CD4-positive, CD25-positive, alpha-beta regulatory T cell (primary cell): ENCODE measurements around the gene DUSP2. TPM values are rescaled to one million over a fixed set of nuclear protein-coding genes. Genes with fewer than 3 reads are reported as not detected.

Experiments
- ATAC-seq, 2 donors: fragments of 150-1000 bp; cut with Tn5 transposase; one replicate each; pipeline ENCODE4 v1.10.0; 2021; ENCODE audit warnings: low read depth in 2 of 2, moderate number of reproducible peaks in 2 of 2, moderate library complexity in 1 of 2
- DNase-seq, 3 donors: peaks; one replicate each; pipeline versions ENCODE4 v3.0.0 to v3.0.0-alpha.2; 2012 to 2022; ENCODE audit warnings: mixed read lengths in 1 of 3
- H3K27ac ChIP-seq: one replicate; pipeline ENCODE4 v1.7.0; 2013; ENCODE audit warnings: mild to moderate bottlenecking, low read length; ENCODE audit not compliant: insufficient read depth, poor library complexity, severe bottlenecking
- H3K27me3 ChIP-seq: one replicate; pipeline ENCODE4 v1.7.0; 2013; ENCODE audit warnings: low read length; ENCODE audit not compliant: control insufficient read depth, insufficient read depth
- H3K36me3 ChIP-seq: one replicate; pipeline ENCODE4 v1.7.0; 2013; ENCODE audit warnings: mild to moderate bottlenecking, low read length, moderate library complexity; ENCODE audit not compliant: control insufficient read depth, insufficient read depth
- H3K4me1 ChIP-seq: 2 replicates; pipeline ENCODE4 v1.7.0; 2013; ENCODE audit warnings: mild to moderate bottlenecking, low read length; ENCODE audit not compliant: insufficient read depth, control insufficient read depth, poor library complexity, severe bottlenecking
- H3K4me3 ChIP-seq: one replicate; pipeline ENCODE4 v1.7.0; 2013; ENCODE audit warnings: low read depth, mild to moderate bottlenecking, low read length, moderate library complexity
- H3K9me3 ChIP-seq, 2 experiments: 1 replicate in 1 of 2; 2 replicates in 1 of 2; pipeline ENCODE4 v1.7.0; 2013; ENCODE audit warnings: low read length in 2 of 2, mild to moderate bottlenecking in 1 of 2, moderate library complexity in 1 of 2; ENCODE audit not compliant: control insufficient read depth in 2 of 2
- H3K27ac Mint-ChIP-seq, 3 donors: one replicate each; pipeline ENCODE4 v1.8.0; 2020 to 2022; ENCODE audit warnings: mild to moderate bottlenecking in 3 of 3, mixed read lengths in 3 of 3, moderate library complexity in 2 of 3
- H3K27me3 Mint-ChIP-seq: one replicate; pipeline ENCODE4 v1.8.0; 2022; ENCODE audit warnings: mild to moderate bottlenecking, mixed read lengths
- H3K36me3 Mint-ChIP-seq: one replicate; pipeline ENCODE4 v1.8.0; 2020; ENCODE audit warnings: mixed read lengths
- H3K4me1 Mint-ChIP-seq, 4 donors: one replicate each; pipeline ENCODE4 v1.8.0; 2020 to 2022; ENCODE audit warnings: mixed read lengths in 4 of 4, mild to moderate bottlenecking in 1 of 4
- H3K4me3 Mint-ChIP-seq, 4 donors: one replicate each; pipeline ENCODE4 v1.8.0; 2020 to 2022; ENCODE audit warnings: mild to moderate bottlenecking in 4 of 4, mixed read lengths in 4 of 4, moderate library complexity in 3 of 4
- H3K9me3 Mint-ChIP-seq, 7 donors: one replicate each; pipeline ENCODE4 v1.8.0; 2020 to 2022; ENCODE audit warnings: mixed read lengths in 7 of 7, mild to moderate bottlenecking in 3 of 7, moderate library complexity in 2 of 7
- polyA plus RNA-seq, 4 donors: library from polyadenylated mRNA; unstranded; fragments of 300-500 nt; fragmentation: Illumina TruSeq; gene quantifications; one replicate each; pipeline ENCODE4 v1.2.3, GENCODE V29; 2021
- total RNA-seq: library from RNA; stranded (reverse); gene quantifications from one replicate; pipeline ENCODE4 v1.2.3, GENCODE V29; 2022

The DUSP2 gene, protein sequence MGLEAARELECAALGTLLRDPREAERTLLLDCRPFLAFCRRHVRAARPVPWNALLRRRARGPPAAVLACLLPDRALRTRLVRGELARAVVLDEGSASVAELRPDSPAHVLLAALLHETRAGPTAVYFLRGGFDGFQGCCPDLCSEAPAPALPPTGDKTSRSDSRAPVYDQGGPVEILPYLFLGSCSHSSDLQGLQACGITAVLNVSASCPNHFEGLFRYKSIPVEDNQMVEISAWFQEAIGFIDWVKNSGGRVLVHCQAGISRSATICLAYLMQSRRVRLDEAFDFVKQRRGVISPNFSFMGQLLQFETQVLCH
- total RNA-seq (566 TPM), polyA plus RNA-seq (10 to 100 TPM; 30.8 to 95.4 (median 44.5) TPM)

DNA sequence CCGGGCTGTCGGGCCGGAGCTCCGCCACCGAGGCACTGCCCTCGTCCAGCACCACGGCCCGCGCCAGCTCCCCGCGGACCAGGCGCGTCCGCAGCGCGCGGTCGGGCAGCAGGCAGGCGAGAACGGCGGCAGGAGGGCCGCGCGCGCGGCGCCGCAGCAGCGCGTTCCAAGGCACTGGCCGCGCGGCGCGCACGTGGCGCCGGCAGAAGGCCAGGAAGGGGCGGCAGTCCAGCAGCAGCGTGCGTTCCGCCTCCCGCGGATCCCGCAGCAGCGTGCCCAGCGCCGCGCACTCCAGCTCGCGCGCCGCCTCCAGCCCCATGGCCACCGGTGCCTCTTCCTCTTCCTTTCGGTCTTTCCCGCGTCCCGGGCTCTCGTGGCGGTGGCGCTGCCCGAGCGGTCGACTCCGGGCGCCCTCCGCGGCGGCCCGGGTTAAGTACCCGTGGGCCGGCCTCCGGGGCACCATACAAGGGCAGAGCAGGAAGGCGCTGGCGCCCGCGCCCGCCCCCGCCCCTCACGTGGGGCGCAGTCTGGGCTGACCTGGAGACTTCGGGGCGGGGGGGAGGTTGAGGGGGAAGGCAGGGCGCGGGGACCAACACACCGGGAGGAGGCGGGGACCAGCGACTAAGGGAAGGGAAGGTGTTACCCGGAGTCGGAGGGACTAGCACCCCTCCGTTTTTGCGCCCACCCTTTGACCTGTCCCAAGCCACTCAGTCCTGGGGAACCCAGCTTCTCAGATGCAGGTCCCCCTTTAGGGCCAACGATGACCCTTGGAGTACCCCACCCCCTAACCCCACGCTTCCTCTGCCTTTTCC is at the start of gene DUSP2:
TSS of gene DUSP2 (minus strand) at position 405 of the 812 bp plus-strand sequence. CDS start at position 319, 86 bp downstream.
- Mint-ChIP-seq H3K27ac (peak within 1 kb of the TSS; percentile 98 to 100 (median 100)), H3K36me3 (peaks cover 5% of the 10 kb centered on the region), H3K4me3 (peak within 1 kb of the TSS; percentile 94 to 98 (median 96)), H3K4me1 (peaks cover 17 to 78% (median 33%) of the 10 kb centered on the region in 4 donors), H3K9me3 (peaks cover 0 to 2% (median 0%) of the 10 kb centered on the region in 7 donors), H3K27me3 (peaks cover 12% of the 10 kb centered on the region)
- Histone ChIP-seq H3K27me3 (no peaks in the 10 kb centered on the region), H3K36me3 (peaks cover 7% of the 10 kb centered on the region), H3K27ac (peak within 1 kb of the TSS; percentile 100), H3K4me3 (peak within 1 kb of the TSS; percentile 82), H3K9me3 (no peaks in the 10 kb centered on the region), H3K4me1 (peaks cover 65% of the 10 kb centered on the region)
- DNase-seq (peak; percentile 85 to 96 (median 88)), ATAC-seq (peak; percentile 50 to 55)

DNA sequence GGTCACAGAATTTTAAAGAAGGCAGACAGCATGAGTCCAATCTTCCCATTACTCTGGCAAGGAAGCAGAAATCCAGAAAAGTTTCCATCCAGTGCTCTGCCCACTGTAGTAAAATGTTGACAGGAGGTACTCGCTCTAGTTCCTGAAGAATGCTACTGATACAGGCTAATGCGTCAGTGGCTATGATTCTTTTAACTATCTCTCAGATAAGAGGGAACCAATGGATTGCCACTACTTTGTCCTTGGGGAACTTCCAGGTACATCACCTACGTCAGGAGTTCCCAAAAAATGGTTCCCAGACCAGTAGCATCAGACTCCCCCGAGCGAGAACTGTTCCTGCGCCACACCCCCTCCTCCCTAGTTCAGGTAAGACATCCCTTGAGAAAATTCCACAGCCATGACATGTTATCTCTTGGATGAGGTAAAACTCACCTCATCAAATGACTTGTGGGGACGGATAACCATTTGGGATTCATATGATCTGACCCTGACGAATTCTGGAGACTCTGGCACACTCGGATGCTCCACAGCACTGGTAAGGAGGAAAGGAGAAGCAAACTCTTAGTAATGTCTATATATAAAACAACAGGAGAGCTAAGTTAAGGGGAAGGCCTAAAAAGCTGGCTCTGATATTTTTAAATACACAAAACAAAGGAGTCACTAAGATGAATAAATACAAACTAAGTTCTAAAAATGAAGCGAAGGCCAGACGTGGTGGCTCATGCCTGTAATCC is 46.9 kb upstream of the DUSP2 start:
- Histone ChIP-seq H3K27me3 (no peaks in the 10 kb centered on the region), H3K9me3 (no peaks in the 10 kb centered on the region), H3K36me3 (peaks cover 71% of the 10 kb centered on the region), H3K4me3 (no peak overlapping the region), H3K27ac (no peak overlapping the region), H3K4me1 (no peaks in the 10 kb centered on the region)
- Mint-ChIP-seq H3K27ac (peak overlapping the region in 2 of 3 donors; percentile 81 to 82), H3K36me3 (peaks cover 44% of the 10 kb centered on the region), H3K27me3 (no peaks in the 10 kb centered on the region), H3K9me3 (no peaks in the 10 kb centered on the region), H3K4me1 (peaks cover 10 to 25% (median 14%) of the 10 kb centered on the region in 4 donors), H3K4me3 (no peak overlapping the region)
- no peak for ATAC-seq
- no peak for DNase-seq

DNA sequence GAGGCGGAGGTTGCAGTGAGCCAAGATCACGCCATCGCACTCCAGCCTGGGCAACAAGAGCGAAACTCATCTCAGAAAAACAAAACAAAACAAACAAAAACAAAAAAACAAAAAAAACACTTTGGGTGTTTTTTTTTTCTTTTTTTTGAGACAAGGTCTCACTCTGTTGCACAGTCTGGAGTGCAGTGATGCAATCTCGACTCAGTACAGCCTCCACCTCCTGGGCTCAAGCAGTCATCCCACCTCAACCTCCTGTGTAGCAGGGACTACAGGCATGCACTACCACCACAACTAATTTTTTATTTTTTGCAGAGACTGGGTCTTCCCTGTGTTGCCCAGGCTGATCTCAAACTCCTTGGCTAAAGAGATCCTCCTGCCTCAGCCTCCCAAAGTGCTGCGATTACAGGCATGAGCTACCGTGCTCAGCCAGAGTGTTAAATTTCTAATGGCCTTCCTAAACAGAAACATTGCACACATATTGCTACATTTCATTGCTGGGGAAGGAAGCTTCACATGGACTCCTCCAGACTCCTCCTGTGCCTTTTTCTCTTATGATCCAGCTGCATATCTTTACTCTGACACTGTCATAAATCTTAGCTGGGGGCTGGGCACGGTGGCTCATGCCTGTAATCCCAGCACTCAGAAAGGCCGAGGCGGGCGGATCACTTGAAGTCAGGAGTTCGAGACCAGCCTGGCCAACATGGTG is 43.7 kb upstream of the DUSP2 start:
- H3K27me3 ChIP-seq: no peaks in the 10 kb centered on the region
- Mint-ChIP-seq H3K4me3 (no peak overlapping the region), H3K27me3 (no peaks in the 10 kb centered on the region), H3K9me3 (no peaks in the 10 kb centered on the region), H3K36me3 (peaks cover 43% of the 10 kb centered on the region), H3K27ac (peak overlapping the region in 2 of 3 donors; percentile 32 to 52), H3K4me1 (peaks cover 0 to 10% (median 5%) of the 10 kb centered on the region in 4 donors)
- H3K36me3 ChIP-seq: peaks cover 86% of the 10 kb centered on the region
- ATAC-seq: no peak
- no peak for DNase-seq
- no peak overlapping the region for H3K4me3 ChIP-seq
- H3K9me3 ChIP-seq: no peaks in the 10 kb centered on the region
- H3K27ac ChIP-seq: no peak overlapping the region
- no peaks in the 10 kb centered on the region for H3K4me1 ChIP-seq

DNA sequence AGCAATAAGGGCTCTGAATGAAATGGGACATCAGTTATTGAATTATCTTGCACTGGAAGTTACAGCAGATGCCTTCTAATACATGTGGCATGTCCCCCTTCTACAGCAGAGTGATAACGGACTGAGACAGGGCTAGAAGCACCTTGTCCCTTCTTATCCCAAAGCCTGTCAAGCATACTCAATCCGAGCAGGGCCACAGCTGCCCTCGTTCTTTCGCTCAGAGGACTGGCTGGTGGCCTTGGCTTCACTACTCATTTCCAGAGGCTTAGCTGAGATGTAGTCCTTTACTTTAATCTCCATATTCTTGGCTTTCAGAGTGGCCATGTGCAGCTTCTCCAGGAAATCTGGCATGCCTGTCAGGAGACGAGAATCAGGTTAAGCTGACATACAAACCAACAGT is 41.3 kb upstream of the DUSP2 start:
- Mint-ChIP-seq H3K4me1 (no peaks in the 10 kb centered on the region), H3K27ac (peak overlapping the region in 1 of 3 donors; percentile 25), H3K36me3 (peaks cover 28% of the 10 kb centered on the region), H3K27me3 (no peaks in the 10 kb centered on the region), H3K9me3 (no peaks in the 10 kb centered on the region), H3K4me3 (no peak overlapping the region)
- ATAC-seq (no peak), DNase-seq (no peak)
- peaks cover 63% of the 10 kb centered on the region for H3K36me3 ChIP-seq
- no peaks in the 10 kb centered on the region for H3K4me1 ChIP-seq
- H3K4me3 ChIP-seq: no peak overlapping the region
- H3K27ac ChIP-seq: no peak overlapping the region
- H3K9me3 ChIP-seq: no peaks in the 10 kb centered on the region
- H3K27me3 ChIP-seq: no peaks in the 10 kb centered on the region

DNA sequence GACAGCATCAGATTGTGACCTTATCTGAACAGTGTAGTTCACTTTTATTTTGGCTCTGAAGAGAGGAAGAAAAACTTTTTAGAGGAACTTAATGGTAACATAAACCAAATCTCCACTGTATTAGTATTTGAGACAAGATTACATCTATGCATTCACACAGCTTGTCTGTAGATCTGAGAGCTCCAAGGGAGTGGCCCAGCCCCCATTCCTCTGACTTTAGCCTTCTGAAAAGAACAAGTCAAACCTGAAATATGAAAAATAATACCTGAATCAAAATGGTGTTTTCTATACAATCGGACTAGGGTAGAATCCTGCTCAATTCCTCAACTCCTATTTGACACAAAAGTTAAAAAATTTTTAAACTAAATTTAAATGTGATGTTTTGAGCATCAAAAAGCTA is 40.3 kb upstream of the DUSP2 start:
- no peak for DNase-seq
- no peaks in the 10 kb centered on the region for H3K9me3 ChIP-seq
- no peaks in the 10 kb centered on the region for H3K27me3 ChIP-seq
- H3K36me3 ChIP-seq: peaks cover 53% of the 10 kb centered on the region
- no peak overlapping the region for H3K27ac Mint-ChIP-seq
- H3K9me3 Mint-ChIP-seq: no peaks in the 10 kb centered on the region
- no peak overlapping the region for H3K27ac ChIP-seq
- peaks cover 0 to 2% (median under 1%) of the 10 kb centered on the region in 4 donors for H3K4me1 Mint-ChIP-seq
- no peak overlapping the region for H3K4me3 Mint-ChIP-seq
- no peak for ATAC-seq
- H3K36me3 Mint-ChIP-seq: peaks cover 23% of the 10 kb centered on the region
- no peaks in the 10 kb centered on the region for H3K27me3 Mint-ChIP-seq
- H3K4me1 ChIP-seq: no peaks in the 10 kb centered on the region
- no peak overlapping the region for H3K4me3 ChIP-seq

DNA sequence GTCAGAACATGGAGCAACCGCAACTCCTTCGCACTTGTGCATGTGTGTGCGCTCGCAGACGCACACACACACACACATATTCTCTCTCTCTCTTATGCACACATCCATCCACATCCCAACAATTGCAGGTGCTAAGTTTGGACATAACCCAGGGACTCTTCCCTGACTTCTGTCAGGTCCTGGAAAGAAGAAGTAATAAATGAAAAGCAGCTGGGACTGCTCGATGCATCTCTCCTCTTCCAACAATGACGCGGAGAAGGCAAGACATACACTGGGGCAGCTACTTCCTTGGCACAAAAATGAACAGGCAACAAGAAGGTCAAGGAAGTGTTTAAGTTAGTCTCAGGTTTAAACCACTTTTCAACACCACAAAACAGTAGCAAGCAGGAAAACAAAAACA is 39.7 kb upstream of the DUSP2 start:
- Histone ChIP-seq H3K9me3 (no peaks in the 10 kb centered on the region), H3K36me3 (peaks cover 48% of the 10 kb centered on the region), H3K27me3 (no peaks in the 10 kb centered on the region), H3K4me1 (peaks cover 4% of the 10 kb centered on the region), H3K27ac (no peak overlapping the region), H3K4me3 (no peak overlapping the region)
- no peaks in the 10 kb centered on the region for H3K27me3 Mint-ChIP-seq
- H3K27ac Mint-ChIP-seq: peak overlapping the region in 1 of 3 donors; percentile 55
- peaks cover 0 to 5% (median 1%) of the 10 kb centered on the region in 4 donors for H3K4me1 Mint-ChIP-seq
- H3K4me3 Mint-ChIP-seq: no peak overlapping the region
- ATAC-seq (no peak), DNase-seq (no peak)
- peaks cover 23% of the 10 kb centered on the region for H3K36me3 Mint-ChIP-seq
- H3K9me3 Mint-ChIP-seq: no peaks in the 10 kb centered on the region

DNA sequence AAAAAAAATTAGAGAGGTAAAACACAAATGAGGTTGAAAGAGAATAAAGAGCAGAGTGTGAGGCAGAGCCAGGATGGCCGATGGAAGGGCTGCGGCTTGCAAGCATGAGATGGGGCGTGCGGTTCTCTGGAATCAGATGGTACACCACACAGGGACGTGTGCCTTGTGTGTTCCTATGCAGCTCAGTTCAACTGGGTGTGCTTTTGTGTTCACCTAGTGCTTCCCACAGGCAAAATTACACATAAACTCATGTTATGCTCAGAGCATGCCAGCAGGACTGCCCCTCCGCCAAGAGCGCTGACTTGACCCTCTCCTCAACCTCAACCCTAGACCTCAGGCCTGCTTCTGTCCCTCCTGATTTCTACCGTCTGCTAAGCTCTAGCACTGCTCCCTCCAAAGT is 38.9 kb upstream of the DUSP2 start:
- Histone ChIP-seq H3K4me1 (peaks cover 6% of the 10 kb centered on the region), H3K27me3 (no peaks in the 10 kb centered on the region), H3K9me3 (no peaks in the 10 kb centered on the region), H3K36me3 (peaks cover 44% of the 10 kb centered on the region), H3K4me3 (no peak overlapping the region), H3K27ac (no peak overlapping the region)
- Mint-ChIP-seq H3K4me1 (peaks cover 0 to 7% (median 1%) of the 10 kb centered on the region in 4 donors), H3K27me3 (no peaks in the 10 kb centered on the region), H3K9me3 (no peaks in the 10 kb centered on the region), H3K4me3 (no peak overlapping the region), H3K36me3 (peaks cover 21% of the 10 kb centered on the region), H3K27ac (peak overlapping the region in 1 of 3 donors; percentile 13)
- ATAC-seq (no peak), DNase-seq (no peak)
